ENCODE data around the gene IL27RA. TPM values are rescaled to one million over a fixed set of nuclear protein-coding genes. Genes with fewer than 3 reads are reported as not detected.

The IL27RA gene
- total RNA-seq (2012; rRNA removed) = 1.1 and 2.5 TPM in 2 replicates

- Histone ChIP-seq H3K4me2 (ENCODE audit: low read length) (peak within 1 kb of the TSS; percentile 96), H3K9ac (ENCODE audit: low read depth, low read length) (peak within 1 kb of the TSS; percentile 68), H3K4me3 (ENCODE audit: low read length) (peak within 1 kb of the TSS; percentile 73)
Observed at GRCh38 chr19:14031719-14032480, at the start of gene IL27RA. Gene IL27RA, plus strand, starts transcription at chr19:14031762. Its CDS starts 111 bp downstream, at chr19:14031873.

DNA sequence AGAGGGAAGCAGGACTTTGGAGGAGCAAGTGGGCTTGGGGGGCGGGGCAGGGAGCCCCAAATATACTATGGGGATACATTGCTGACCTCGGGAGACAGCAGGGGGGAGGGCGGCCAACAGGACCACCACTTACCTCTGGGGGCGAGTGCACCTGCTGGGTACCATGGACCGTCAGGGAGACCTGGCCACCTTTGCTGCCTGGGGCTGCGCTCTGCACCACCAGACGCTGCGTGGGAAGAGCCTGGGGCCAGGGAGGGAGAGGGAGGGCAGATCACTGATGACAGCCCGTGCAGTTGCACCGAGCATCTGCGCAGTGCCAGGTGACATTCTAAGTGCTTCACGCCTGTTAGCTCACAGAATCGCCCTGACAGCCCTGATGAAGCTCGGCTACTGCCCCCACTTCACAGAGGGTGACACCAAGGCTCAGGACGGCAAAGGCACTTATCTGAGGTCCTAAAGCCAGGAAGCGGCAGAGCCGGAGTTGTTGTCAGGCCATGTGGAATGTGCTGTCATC, 49.5 kb upstream of the IL27RA start:
- Histone ChIP-seq H3K27me3 (ENCODE audit: control insufficient read depth, insufficient read depth, low read length) (no peaks in the 10 kb centered on the region), H3K36me3 (ENCODE audit: insufficient read depth, low read length) (peaks cover 3% of the 10 kb centered on the region), H3K4me1 (ENCODE audit: control insufficient read depth, insufficient read depth, low read length) (peaks cover 9% of the 10 kb centered on the region), H3K9me3 (replicated peaks; ENCODE audit: low read length) (no peaks in the 10 kb centered on the region), H3K4me3 (ENCODE audit: low read length) (no peak overlapping the region), H3K4me2 (ENCODE audit: low read length) (no peak overlapping the region), H3K9ac (ENCODE audit: low read depth, low read length) (no peak overlapping the region)

More at GRCh38 chr19:14031719-14032480, at the start of gene IL27RA:
- peaks cover 5% of the 10 kb centered on the region for H3K4me1 ChIP-seq (ENCODE audit: control insufficient read depth, insufficient read depth, low read length)
- H3K36me3 ChIP-seq (ENCODE audit: insufficient read depth, low read length) = no peaks in the 10 kb centered on the region
- H3K9me3 ChIP-seq (replicated peaks; ENCODE audit: low read length) = no peaks in the 10 kb centered on the region
- H3K27me3 ChIP-seq (ENCODE audit: control insufficient read depth, insufficient read depth, low read length) = peaks cover 27% of the 10 kb centered on the region

GRCh38 chr19:13982773-13983172, 48.8 kb upstream of the IL27RA start:
- Histone ChIP-seq H3K4me3 (ENCODE audit: low read length) (no peak overlapping the region), H3K9me3 (replicated peaks; ENCODE audit: low read length) (no peaks in the 10 kb centered on the region), H3K4me1 (ENCODE audit: control insufficient read depth, insufficient read depth, low read length) (peaks cover 13% of the 10 kb centered on the region), H3K9ac (ENCODE audit: low read depth, low read length) (no peak overlapping the region), H3K27me3 (ENCODE audit: control insufficient read depth, insufficient read depth, low read length) (no peaks in the 10 kb centered on the region), H3K4me2 (ENCODE audit: low read length) (no peak overlapping the region), H3K36me3 (ENCODE audit: insufficient read depth, low read length) (peaks cover 3% of the 10 kb centered on the region)

DNA sequence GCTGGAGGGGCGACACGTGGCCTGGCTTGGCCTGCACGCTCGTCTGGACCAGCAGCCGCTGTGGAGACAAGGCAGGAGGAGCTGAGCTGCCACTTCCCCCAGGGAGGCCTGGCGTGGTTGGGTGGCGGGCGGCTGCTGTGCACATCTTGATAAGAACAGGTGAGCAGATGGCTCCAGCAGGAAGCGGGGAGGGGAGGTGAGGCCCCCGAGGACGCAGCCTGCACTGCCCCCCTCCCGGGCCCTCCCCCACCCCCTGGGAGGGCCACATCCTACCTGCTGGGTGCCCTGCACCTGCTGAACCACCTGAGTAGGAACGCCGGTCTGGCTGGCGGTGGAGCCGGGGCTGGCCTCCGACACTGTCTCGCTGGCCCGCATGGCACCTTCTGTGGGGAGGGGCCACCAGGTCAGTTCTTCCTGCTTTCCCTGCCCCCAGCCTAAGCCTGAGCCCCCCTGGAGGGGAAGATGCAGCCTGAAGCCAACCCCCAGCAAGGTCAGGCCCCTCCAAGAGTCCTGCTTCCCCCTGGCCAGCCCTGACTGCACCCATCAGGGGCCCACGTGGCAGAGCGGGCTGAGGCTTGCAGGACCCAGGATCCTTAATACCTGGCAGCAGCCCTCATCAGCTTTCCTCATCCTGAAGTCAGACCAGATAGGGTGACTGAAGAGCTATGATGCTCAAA, 48.2 kb upstream of the IL27RA start:
- Histone ChIP-seq H3K4me3 (ENCODE audit: low read length) (no peak overlapping the region), H3K9ac (ENCODE audit: low read depth, low read length) (no peak overlapping the region), H3K27me3 (ENCODE audit: control insufficient read depth, insufficient read depth, low read length) (no peaks in the 10 kb centered on the region), H3K9me3 (replicated peaks; ENCODE audit: low read length) (no peaks in the 10 kb centered on the region), H3K4me2 (ENCODE audit: low read length) (no peak overlapping the region), H3K36me3 (ENCODE audit: insufficient read depth, low read length) (peaks cover 3% of the 10 kb centered on the region), H3K4me1 (ENCODE audit: control insufficient read depth, insufficient read depth, low read length) (peaks cover 13% of the 10 kb centered on the region)

- peaks cover 3% of the 10 kb centered on the region for H3K36me3 ChIP-seq (ENCODE audit: insufficient read depth, low read length)
- H3K9me3 ChIP-seq (replicated peaks; ENCODE audit: low read length) = no peaks in the 10 kb centered on the region
- no peak overlapping the region for H3K4me2 ChIP-seq (ENCODE audit: low read length)
- H3K9ac ChIP-seq (ENCODE audit: low read depth, low read length) = no peak overlapping the region
- H3K4me1 ChIP-seq (ENCODE audit: control insufficient read depth, insufficient read depth, low read length) = peaks cover 13% of the 10 kb centered on the region
- H3K4me3 ChIP-seq (ENCODE audit: low read length) = no peak overlapping the region
- no peaks in the 10 kb centered on the region for H3K27me3 ChIP-seq (ENCODE audit: control insufficient read depth, insufficient read depth, low read length)
Observed at GRCh38 chr19:13984186-13984585, 47.4 kb upstream of the IL27RA start.

DNA sequence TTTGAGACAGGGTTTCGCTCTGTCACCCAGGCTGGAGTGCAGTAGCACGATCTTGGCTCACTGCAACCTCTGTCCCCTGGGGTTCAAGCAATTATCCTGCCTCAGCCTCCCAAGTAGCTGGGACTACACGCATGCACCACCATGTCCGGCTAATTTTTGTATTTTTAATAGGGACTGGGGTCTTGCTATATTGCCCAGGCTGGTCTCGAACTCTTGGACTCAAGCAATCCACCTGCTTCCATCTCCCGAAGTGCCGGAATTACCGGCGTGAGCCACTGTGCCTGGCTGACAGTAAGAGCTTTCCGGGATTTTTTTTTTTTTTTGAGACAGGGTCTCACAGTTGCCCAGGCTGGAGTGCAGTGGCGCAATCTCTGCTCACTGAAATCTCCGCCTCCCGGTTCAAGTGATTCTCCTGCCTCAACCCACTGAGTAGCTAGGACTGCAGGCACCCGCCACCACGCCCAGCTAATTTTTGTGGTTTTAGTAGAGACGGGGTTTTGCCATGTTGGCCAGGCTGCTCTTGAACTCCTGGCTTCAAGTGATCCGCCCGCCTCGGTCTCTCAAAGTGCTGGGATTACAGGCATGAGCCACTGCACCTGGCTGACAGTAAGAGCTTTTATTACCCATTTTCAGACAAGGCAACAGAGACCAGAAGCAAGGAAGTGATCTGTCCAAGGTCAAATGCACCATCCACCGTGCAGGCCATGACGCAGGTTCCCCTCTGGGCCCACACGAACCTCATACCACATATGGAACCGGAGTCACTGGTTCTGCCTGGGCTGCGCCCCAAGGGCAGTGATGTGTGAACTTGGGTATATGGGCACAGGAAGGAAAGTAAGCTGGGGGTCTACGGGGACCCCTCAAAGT, 46.5 kb upstream of the IL27RA start:
- H3K27me3 ChIP-seq (ENCODE audit: control insufficient read depth, insufficient read depth, low read length) = no peaks in the 10 kb centered on the region
- no peaks in the 10 kb centered on the region for H3K9me3 ChIP-seq (replicated peaks; ENCODE audit: low read length)
- no peak overlapping the region for H3K9ac ChIP-seq (ENCODE audit: low read depth, low read length)
- no peak overlapping the region for H3K4me2 ChIP-seq (ENCODE audit: low read length)
- peaks cover 13% of the 10 kb centered on the region for H3K4me1 ChIP-seq (ENCODE audit: control insufficient read depth, insufficient read depth, low read length)
- H3K4me3 ChIP-seq (ENCODE audit: low read length) = no peak overlapping the region
- H3K36me3 ChIP-seq (ENCODE audit: insufficient read depth, low read length) = peaks cover 3% of the 10 kb centered on the region

GRCh38 chr19:13985771-13986347, 45.7 kb upstream of the IL27RA start:
- H3K4me3 ChIP-seq (ENCODE audit: low read length) = no peak overlapping the region
- peaks cover 3% of the 10 kb centered on the region for H3K36me3 ChIP-seq (ENCODE audit: insufficient read depth, low read length)

DNA sequence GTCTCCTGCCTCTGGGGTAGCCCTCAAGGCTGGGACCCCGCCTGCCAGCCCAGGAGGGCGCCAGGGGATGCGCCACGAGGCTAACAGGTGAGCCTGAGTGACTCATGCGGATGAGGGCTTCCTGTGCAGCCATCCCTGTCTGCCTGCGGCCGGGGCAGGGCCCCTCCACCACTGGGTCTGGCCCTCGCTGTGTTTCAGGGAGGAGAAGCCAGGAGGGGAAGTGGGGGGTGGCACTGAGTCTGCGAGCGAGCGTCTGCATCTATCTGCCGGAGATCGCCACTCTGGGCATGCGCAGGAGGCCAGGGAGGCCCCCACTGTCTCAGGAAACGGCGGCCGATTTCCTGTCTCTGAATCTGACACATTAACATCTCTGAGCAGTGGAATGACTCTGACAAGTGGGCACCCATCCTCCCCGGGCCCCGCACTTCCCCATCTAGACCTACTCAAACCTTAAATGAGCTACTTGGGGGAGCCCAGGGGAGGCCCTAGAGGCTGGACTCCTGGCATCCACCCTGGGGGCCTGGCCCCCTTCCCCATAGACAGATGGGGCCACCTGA, 45.1 kb upstream of the IL27RA start:
- no peak overlapping the region for H3K4me3 ChIP-seq (ENCODE audit: low read length)
- H3K4me1 ChIP-seq (ENCODE audit: control insufficient read depth, insufficient read depth, low read length) = peaks cover 13% of the 10 kb centered on the region
- no peak overlapping the region for H3K9ac ChIP-seq (ENCODE audit: low read depth, low read length)
- no peak overlapping the region for H3K4me2 ChIP-seq (ENCODE audit: low read length)
- H3K9me3 ChIP-seq (replicated peaks; ENCODE audit: low read length) = no peaks in the 10 kb centered on the region
- H3K27me3 ChIP-seq (ENCODE audit: control insufficient read depth, insufficient read depth, low read length) = no peaks in the 10 kb centered on the region
- H3K36me3 ChIP-seq (ENCODE audit: insufficient read depth, low read length) = peaks cover 3% of the 10 kb centered on the region

More at GRCh38 chr19:13985771-13986347, 45.7 kb upstream of the IL27RA start:
- Histone ChIP-seq H3K4me1 (ENCODE audit: control insufficient read depth, insufficient read depth, low read length) (peaks cover 13% of the 10 kb centered on the region), H3K9ac (ENCODE audit: low read depth, low read length) (no peak overlapping the region), H3K4me2 (ENCODE audit: low read length) (no peak overlapping the region), H3K27me3 (ENCODE audit: control insufficient read depth, insufficient read depth, low read length) (no peaks in the 10 kb centered on the region), H3K9me3 (replicated peaks; ENCODE audit: low read length) (no peaks in the 10 kb centered on the region)

DNA sequence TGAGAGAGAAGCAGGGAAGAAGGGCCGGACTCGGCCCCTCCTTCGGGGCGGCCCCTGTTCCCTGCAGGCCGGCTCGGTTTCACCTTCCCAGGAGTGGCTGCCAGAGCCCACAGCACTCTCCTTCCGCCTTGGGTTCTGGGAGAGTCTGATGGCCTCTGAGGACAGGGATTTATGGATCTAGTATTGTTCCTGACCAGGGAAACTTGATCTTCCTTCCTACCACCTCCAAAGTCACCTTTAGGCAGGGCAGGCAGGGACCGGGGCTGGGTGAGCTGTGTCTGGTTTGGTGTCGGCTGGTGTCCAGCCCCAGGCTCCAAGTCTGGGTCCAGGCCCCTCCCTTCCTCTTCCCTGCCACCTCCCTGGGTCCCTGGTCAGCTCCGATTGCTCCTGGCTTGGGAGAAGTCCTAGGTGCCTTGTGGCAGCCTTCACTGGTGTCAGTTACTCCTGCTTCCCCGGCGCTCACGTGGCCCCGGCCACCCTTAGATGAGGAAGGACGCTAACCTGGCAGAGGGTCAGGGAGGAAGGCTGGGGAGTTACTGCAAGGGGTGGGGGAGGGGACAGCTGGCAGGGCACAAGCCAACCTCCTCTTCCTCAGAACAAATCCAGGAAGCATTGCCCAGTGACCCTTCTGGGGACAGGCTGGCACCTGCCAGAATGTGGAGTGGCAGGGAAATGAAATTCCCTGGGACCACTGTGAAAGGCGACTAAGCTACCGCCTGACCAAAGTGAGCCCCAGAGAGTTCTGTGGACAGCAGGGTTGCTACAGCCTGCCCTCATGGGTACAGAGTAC, 44.3 kb upstream of the IL27RA start:
- H3K4me2 ChIP-seq (ENCODE audit: low read length) = no peak overlapping the region
- H3K36me3 ChIP-seq (ENCODE audit: insufficient read depth, low read length) = peaks cover 9% of the 10 kb centered on the region
- no peaks in the 10 kb centered on the region for H3K9me3 ChIP-seq (replicated peaks; ENCODE audit: low read length)
- H3K4me3 ChIP-seq (ENCODE audit: low read length) = no peak overlapping the region
- H3K4me1 ChIP-seq (ENCODE audit: control insufficient read depth, insufficient read depth, low read length) = peaks cover 13% of the 10 kb centered on the region
- no peaks in the 10 kb centered on the region for H3K27me3 ChIP-seq (ENCODE audit: control insufficient read depth, insufficient read depth, low read length)
- no peak overlapping the region for H3K9ac ChIP-seq (ENCODE audit: low read depth, low read length)

- Histone ChIP-seq H3K36me3 (ENCODE audit: insufficient read depth, low read length) (peaks cover 9% of the 10 kb centered on the region), H3K4me1 (ENCODE audit: control insufficient read depth, insufficient read depth, low read length) (peaks cover 13% of the 10 kb centered on the region), H3K9ac (ENCODE audit: low read depth, low read length) (no peak overlapping the region)
Observed at GRCh38 chr19:13989487-13989886, 42.1 kb upstream of the IL27RA start.

More at GRCh38 chr19:13989487-13989886, 42.1 kb upstream of the IL27RA start:
- no peaks in the 10 kb centered on the region for H3K27me3 ChIP-seq (ENCODE audit: control insufficient read depth, insufficient read depth, low read length)
- no peak overlapping the region for H3K4me2 ChIP-seq (ENCODE audit: low read length)
- no peak overlapping the region for H3K4me3 ChIP-seq (ENCODE audit: low read length)
- no peaks in the 10 kb centered on the region for H3K9me3 ChIP-seq (replicated peaks; ENCODE audit: low read length)

Data from skeletal muscle satellite cell (primary cell).